IPS-15b (cell line): Measurements from ENCODE around the gene MUCL3.

Experiments used
- H3K27me3 ChIP-seq: one replicate; pipeline ENCODE4 v1.6.1; 2013; ENCODE audit warnings: low read length; ENCODE audit not compliant: control insufficient read depth, insufficient read depth
- H3K36me3 ChIP-seq: one replicate; pipeline ENCODE4 v1.6.1; 2013; ENCODE audit warnings: low read length; ENCODE audit not compliant: control insufficient read depth, insufficient read depth
- H3K4me1 ChIP-seq: one replicate; pipeline ENCODE4 v1.6.1; 2013; ENCODE audit warnings: mild to moderate bottlenecking, low read length; ENCODE audit not compliant: control insufficient read depth, insufficient read depth
- H3K4me3 ChIP-seq: one replicate; pipeline ENCODE4 v1.5.1; 2013; ENCODE audit warnings: low read depth, low read length
- H3K9ac ChIP-seq: one replicate; pipeline ENCODE4 v1.6.1; 2013; ENCODE audit warnings: low read depth, mild to moderate bottlenecking, low read length
- H3K9me3 ChIP-seq: one replicate; pipeline ENCODE4 v1.6.1; 2013; ENCODE audit warnings: mild to moderate bottlenecking, low read length; ENCODE audit not compliant: control insufficient read depth, insufficient read depth

The MUCL3 gene

GRCh38 chr6:30940361-30940986, at the start of gene MUCL3:
MUCL3 (plus strand) TSS chr6:30940973; CDS start chr6:30941000, 27 bp downstream.
- no peak within 1 kb of the TSS for H3K9ac ChIP-seq
- H3K27me3 ChIP-seq: no peaks in the 10 kb centered on the region
- H3K9me3 ChIP-seq: no peaks in the 10 kb centered on the region
- H3K36me3 ChIP-seq: no peaks in the 10 kb centered on the region
- H3K4me3 ChIP-seq: no peak within 1 kb of the TSS
- H3K4me1 ChIP-seq: peaks cover 10% of the 10 kb centered on the region

- no peaks in the 10 kb centered on the region for H3K9me3 ChIP-seq
- peaks cover 8% of the 10 kb centered on the region for H3K4me1 ChIP-seq
Observed at GRCh38 chr6:30891450-30891723, 49.4 kb upstream of the MUCL3 start.

GRCh38 chr6:30891816-30892538, 48.8 kb upstream of the MUCL3 start:
- Histone ChIP-seq H3K4me3 (no peak overlapping the region), H3K27me3 (no peaks in the 10 kb centered on the region)

More at GRCh38 chr6:30891450-30891723, 49.4 kb upstream of the MUCL3 start:
- Histone ChIP-seq H3K9ac (no peak overlapping the region), H3K27me3 (no peaks in the 10 kb centered on the region), H3K4me3 (no peak overlapping the region), H3K36me3 (peaks cover 73% of the 10 kb centered on the region)

GRCh38 chr6:30893001-30893591, 47.7 kb upstream of the MUCL3 start:
- no peaks in the 10 kb centered on the region for H3K9me3 ChIP-seq
- H3K27me3 ChIP-seq: no peaks in the 10 kb centered on the region
- peaks cover 2% of the 10 kb centered on the region for H3K4me1 ChIP-seq
- no peak overlapping the region for H3K9ac ChIP-seq
- no peak overlapping the region for H3K4me3 ChIP-seq
- H3K36me3 ChIP-seq: peaks cover 86% of the 10 kb centered on the region

More at GRCh38 chr6:30891816-30892538, 48.8 kb upstream of the MUCL3 start:
- Histone ChIP-seq H3K4me1 (peaks cover 3% of the 10 kb centered on the region), H3K36me3 (peaks cover 78% of the 10 kb centered on the region), H3K9ac (no peak overlapping the region), H3K9me3 (no peaks in the 10 kb centered on the region)

- H3K9ac ChIP-seq: no peak overlapping the region
- no peaks in the 10 kb centered on the region for H3K27me3 ChIP-seq
- H3K36me3 ChIP-seq: peaks cover 89% of the 10 kb centered on the region
- peaks cover 2% of the 10 kb centered on the region for H3K4me1 ChIP-seq
- H3K4me3 ChIP-seq: no peak overlapping the region
- H3K9me3 ChIP-seq: no peaks in the 10 kb centered on the region
Observed at GRCh38 chr6:30893666-30894065, 47.1 kb upstream of the MUCL3 start.

- no peak overlapping the region for H3K9ac ChIP-seq
- no peaks in the 10 kb centered on the region for H3K9me3 ChIP-seq
- H3K4me1 ChIP-seq: peaks cover 2% of the 10 kb centered on the region
- no peaks in the 10 kb centered on the region for H3K27me3 ChIP-seq
- H3K4me3 ChIP-seq: no peak overlapping the region
- peaks cover 89% of the 10 kb centered on the region for H3K36me3 ChIP-seq
Observed at GRCh38 chr6:30894381-30894780, 46.4 kb upstream of the MUCL3 start.

- no peak overlapping the region for H3K9ac ChIP-seq
- peaks cover 87% of the 10 kb centered on the region for H3K36me3 ChIP-seq
- peaks cover 2% of the 10 kb centered on the region for H3K4me1 ChIP-seq
- no peaks in the 10 kb centered on the region for H3K27me3 ChIP-seq
- H3K4me3 ChIP-seq: no peak overlapping the region
- H3K9me3 ChIP-seq: no peaks in the 10 kb centered on the region
Observed at GRCh38 chr6:30894935-30895334, 45.8 kb upstream of the MUCL3 start.

- Histone ChIP-seq H3K9me3 (no peaks in the 10 kb centered on the region), H3K36me3 (peaks cover 83% of the 10 kb centered on the region), H3K4me1 (peaks cover 2% of the 10 kb centered on the region), H3K4me3 (no peak overlapping the region), H3K27me3 (no peaks in the 10 kb centered on the region), H3K9ac (no peak overlapping the region)
Observed at GRCh38 chr6:30895343-30895742, 45.4 kb upstream of the MUCL3 start.

GRCh38 chr6:30896541-30896940, 44.2 kb upstream of the MUCL3 start:
- peaks cover 2% of the 10 kb centered on the region for H3K4me1 ChIP-seq
- H3K27me3 ChIP-seq: no peaks in the 10 kb centered on the region
- no peaks in the 10 kb centered on the region for H3K9me3 ChIP-seq
- H3K4me3 ChIP-seq: no peak overlapping the region
- no peak overlapping the region for H3K9ac ChIP-seq
- H3K36me3 ChIP-seq: peaks cover 71% of the 10 kb centered on the region

GRCh38 chr6:30897882-30898281, 42.9 kb upstream of the MUCL3 start:
- no peaks in the 10 kb centered on the region for H3K4me1 ChIP-seq
- peaks cover 58% of the 10 kb centered on the region for H3K36me3 ChIP-seq

GRCh38 chr6:30898750-30899360, 41.9 kb upstream of the MUCL3 start:
- Histone ChIP-seq H3K27me3 (no peaks in the 10 kb centered on the region), H3K4me3 (no peak overlapping the region), H3K9ac (no peak overlapping the region), H3K9me3 (no peaks in the 10 kb centered on the region), H3K4me1 (no peaks in the 10 kb centered on the region), H3K36me3 (peaks cover 48% of the 10 kb centered on the region)

More at GRCh38 chr6:30897882-30898281, 42.9 kb upstream of the MUCL3 start:
- no peak overlapping the region for H3K9ac ChIP-seq
- H3K27me3 ChIP-seq: no peaks in the 10 kb centered on the region
- no peak overlapping the region for H3K4me3 ChIP-seq
- no peaks in the 10 kb centered on the region for H3K9me3 ChIP-seq
